ENCODE data around the gene KRTAP10-7. TPM values are rescaled to one million over a fixed set of nuclear protein-coding genes. Genes with fewer than 3 reads are reported as not detected.
"Not testable (repeated sequence)": the region's sequence is repeated elsewhere in the genome, so short reads cannot be mapped to it uniquely, and the experiment has no call there.

KRTAP10-7 gene
- total and polyA plus RNA-seq, 2 of the 13 experiments (the other 11 are each of a cell fraction or from before 2014, with no cell fraction given), result not detected

DNA sequence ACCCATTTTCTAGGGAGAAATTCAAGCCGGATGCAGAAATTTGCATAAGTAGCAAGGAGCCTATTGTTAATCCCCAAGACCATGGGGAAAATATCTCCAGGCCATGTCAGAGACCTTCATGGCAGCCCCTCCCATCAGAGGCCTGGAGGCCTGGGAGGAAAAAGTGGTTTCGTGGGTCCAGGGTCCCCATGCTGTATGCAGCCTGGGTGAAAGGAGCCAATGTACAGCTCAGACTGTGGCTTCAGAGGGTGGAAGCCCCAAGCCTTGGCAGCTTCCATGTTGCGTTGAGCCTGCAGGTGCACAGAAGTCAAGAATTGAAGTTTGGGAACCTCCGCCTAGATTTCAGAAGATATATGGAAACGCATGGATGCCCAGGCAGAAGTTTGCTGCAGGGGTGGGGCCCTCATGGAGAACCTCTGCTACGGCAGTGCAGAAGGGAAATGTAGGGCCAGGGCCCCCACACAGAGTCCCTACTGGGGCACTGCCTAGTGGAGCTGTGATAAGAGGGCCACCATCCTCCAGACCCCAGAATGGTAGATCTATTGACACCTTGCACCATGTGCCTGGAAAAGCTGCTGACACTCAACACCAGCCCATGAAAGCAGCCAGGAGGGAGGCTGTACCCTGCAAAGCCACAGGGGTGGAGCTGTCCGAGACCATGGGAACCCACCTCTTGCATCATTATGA, 9.9 kb downstream of the KRTAP10-7 start:
- FAIRE-seq; H3K4me2 ChIP-seq (ENCODE audit: low read depth, low read length); H3K36me3 ChIP-seq (replicated peaks in 1 of 2; ENCODE audit: control insufficient read depth in 1 of 2, insufficient read depth in 2 of 2, low read length in 2 of 2); DNase-seq (ENCODE audit: low spot score); H3K79me2 ChIP-seq (ENCODE audit: insufficient read depth, low read length); H3K4me1 ChIP-seq (ENCODE audit: insufficient read depth, low read length); intact Hi-C loops (cut with micrococcal nuclease; ENCODE audit: unreplicated experiment); H3K4me3 ChIP-seq (replicated peaks in 1 of 3; ENCODE audit: insufficient read depth in 1 of 3, low read depth in 2 of 3, low read length in 3 of 3); POLR2A ChIA-PET; H3K9ac ChIP-seq (ENCODE audit: insufficient read depth, low read depth, low read length); ATAC-seq; H4K20me1 ChIP-seq (ENCODE audit: insufficient read depth, low read length); in situ Hi-C loops (cut with HindIII; ENCODE audit: extremely low pct_ligation_motif_present, low pct_unique_long_range_greater_than_20kb); BruUV-seq (replicated peaks); CTCF ChIA-PET (ENCODE audit: low intra/inter-chr PET ratio, low total read pairs); H2AFZ ChIP-seq (ENCODE audit: low read length); H3K27ac ChIP-seq (ENCODE audit: extremely low read length, insufficient read depth, low read length): not testable (repeated sequence)
- Histone ChIP-seq H3K27me3 (ENCODE audit: control insufficient read depth in 1 of 2, insufficient read depth in 2 of 2, low read length in 2 of 2) (peaks cover 1 to 13% of the 10 kb centered on the region in 2 experiments; a peak in 3 of 5 replicates), H3K9me3 (ENCODE audit: low read length) (peaks cover 24% of the 10 kb centered on the region; the same call in 1 of the 2 replicates)
- 65% methylated on average over 7 of the region's 7 CpGs for WGBS (ENCODE audit: low lambda C conversion rate)

DNA sequence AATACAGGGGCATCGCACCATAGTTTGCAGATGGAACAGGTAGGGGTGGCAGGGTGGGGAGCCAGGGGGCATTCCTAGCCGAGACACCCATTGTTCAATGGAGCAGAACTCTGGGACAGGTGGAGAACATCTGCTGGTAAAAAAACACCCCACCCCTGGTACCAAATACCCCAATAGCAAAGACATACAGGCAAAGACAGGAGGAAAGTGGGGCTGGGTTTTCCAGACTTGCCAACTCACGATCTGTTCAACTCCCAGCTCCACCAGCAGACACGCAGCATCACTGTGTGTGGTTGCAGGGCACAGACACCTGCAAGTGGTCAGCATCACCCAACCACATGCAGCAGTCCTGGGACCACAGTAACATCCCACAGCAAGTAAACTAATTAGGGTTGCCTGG, 11.2 kb downstream of the KRTAP10-7 start:
- Histone ChIP-seq H2AFZ (ENCODE audit: low read length) (no peak overlapping the region), H3K9me3 (ENCODE audit: low read length) (peaks cover 24% of the 10 kb centered on the region; the same call in 1 of the 2 replicates), H3K4me3 (replicated peaks in 1 of 3; ENCODE audit: insufficient read depth in 1 of 3, low read depth in 2 of 3, low read length in 3 of 3) (no peak overlapping the region), H3K36me3 (replicated peaks in 1 of 2; ENCODE audit: control insufficient read depth in 1 of 2, insufficient read depth in 2 of 2, low read length in 2 of 2) (no peaks in the 10 kb centered on the region), H3K79me2 (ENCODE audit: insufficient read depth, low read length) (no peaks in the 10 kb centered on the region), H3K27me3 (ENCODE audit: control insufficient read depth in 1 of 2, insufficient read depth in 2 of 2, low read length in 2 of 2) (peaks cover 1 to 22% of the 10 kb centered on the region in 2 experiments; a peak in 3 of 5 replicates), H3K4me1 (ENCODE audit: insufficient read depth, low read length) (no peaks in the 10 kb centered on the region), H3K27ac (ENCODE audit: extremely low read length, insufficient read depth, low read length) (no peak overlapping the region), H3K4me2 (ENCODE audit: low read depth, low read length) (no peak overlapping the region), H3K9ac (ENCODE audit: insufficient read depth, low read depth, low read length) (no peak overlapping the region), H4K20me1 (ENCODE audit: insufficient read depth, low read length) (no peaks in the 10 kb centered on the region)
- intact Hi-C loops (cut with micrococcal nuclease; ENCODE audit: unreplicated experiment) (no loop called here), in situ Hi-C loops (cut with HindIII; ENCODE audit: extremely low pct_ligation_motif_present, low pct_unique_long_range_greater_than_20kb) (no loop called here)
- no TSS peak for BruUV-seq (replicated peaks)
- ATAC-seq, result no peak
- POLR2A ChIA-PET, result no interaction called here
- FAIRE-seq, result no peak
- WGBS (ENCODE audit: low lambda C conversion rate), result 16% methylated on average over 4 of the region's 4 CpGs
- CTCF ChIA-PET (ENCODE audit: low intra/inter-chr PET ratio, low total read pairs), result no interaction called here
- no peak for DNase-seq (ENCODE audit: low spot score)
- no peak for TF ChIP-seq NFE2 (CRISPR knock-in tag; IDR thresholded peaks at IDR 0.05)
- TF ChIP-seq FOXP1 (IDR thresholded peaks at IDR 0.05), result no peak
- TF ChIP-seq FOXP1 (CRISPR knock-in tag; IDR thresholded peaks at IDR 0.05), result no peak
- TF ChIP-seq ZSCAN30 (CRISPR knock-in tag; IDR thresholded peaks at IDR 0.05), result no peak
- no peak for TF ChIP-seq MBNL3 (CRISPR knock-in tag; conservative IDR thresholded peaks at IDR 0.05)
- no peak for TF ChIP-seq ZBTB42 (CRISPR knock-in tag; IDR thresholded peaks at IDR 0.05)
- TF ChIP-seq CHD4 (IDR thresholded peaks at IDR 0.05; ENCODE audit: borderline replicate concordance, low read length), result no peak
- TF ChIP-seq, protein P1, sequence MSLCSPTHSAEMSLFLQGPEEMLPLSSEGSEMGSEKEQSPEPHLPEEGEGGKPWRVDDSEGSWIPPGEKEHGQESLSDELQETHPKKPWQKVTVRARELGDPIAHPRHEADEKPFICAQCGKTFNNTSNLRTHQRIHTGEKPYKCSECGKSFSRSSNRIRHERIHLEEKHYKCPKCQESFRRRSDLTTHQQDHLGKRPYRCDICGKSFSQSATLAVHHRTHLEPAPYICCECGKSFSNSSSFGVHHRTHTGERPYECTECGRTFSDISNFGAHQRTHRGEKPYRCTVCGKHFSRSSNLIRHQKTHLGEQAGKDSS (CRISPR knock-in tag; IDR thresholded peaks at IDR 0.05; ENCODE audit: borderline replicate concordance, low read depth), result no peak
- TF ChIP-seq, protein P2, sequence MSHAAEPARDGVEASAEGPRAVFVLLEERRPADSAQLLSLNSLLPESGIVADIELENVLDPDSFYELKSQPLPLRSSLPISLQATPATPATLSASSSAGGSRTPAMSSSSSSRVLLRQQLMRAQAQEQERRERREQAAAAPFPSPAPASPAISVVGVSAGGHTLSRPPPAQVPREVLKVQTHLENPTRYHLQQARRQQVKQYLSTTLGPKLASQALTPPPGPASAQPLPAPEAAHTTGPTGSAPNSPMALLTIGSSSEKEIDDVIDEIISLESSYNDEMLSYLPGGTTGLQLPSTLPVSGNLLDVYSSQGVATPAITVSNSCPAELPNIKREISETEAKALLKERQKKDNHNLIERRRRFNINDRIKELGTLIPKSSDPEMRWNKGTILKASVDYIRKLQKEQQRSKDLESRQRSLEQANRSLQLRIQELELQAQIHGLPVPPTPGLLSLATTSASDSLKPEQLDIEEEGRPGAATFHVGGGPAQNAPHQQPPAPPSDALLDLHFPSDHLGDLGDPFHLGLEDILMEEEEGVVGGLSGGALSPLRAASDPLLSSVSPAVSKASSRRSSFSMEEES (CRISPR knock-in tag; IDR thresholded peaks at IDR 0.05), result no peak
- TF ChIP-seq ELF1 (CRISPR knock-in tag; IDR thresholded peaks at IDR 0.05), result no peak
- no peak for TF ChIP-seq ERF (CRISPR knock-in tag; IDR thresholded peaks at IDR 0.05)
- TF ChIP-seq, protein P3, sequence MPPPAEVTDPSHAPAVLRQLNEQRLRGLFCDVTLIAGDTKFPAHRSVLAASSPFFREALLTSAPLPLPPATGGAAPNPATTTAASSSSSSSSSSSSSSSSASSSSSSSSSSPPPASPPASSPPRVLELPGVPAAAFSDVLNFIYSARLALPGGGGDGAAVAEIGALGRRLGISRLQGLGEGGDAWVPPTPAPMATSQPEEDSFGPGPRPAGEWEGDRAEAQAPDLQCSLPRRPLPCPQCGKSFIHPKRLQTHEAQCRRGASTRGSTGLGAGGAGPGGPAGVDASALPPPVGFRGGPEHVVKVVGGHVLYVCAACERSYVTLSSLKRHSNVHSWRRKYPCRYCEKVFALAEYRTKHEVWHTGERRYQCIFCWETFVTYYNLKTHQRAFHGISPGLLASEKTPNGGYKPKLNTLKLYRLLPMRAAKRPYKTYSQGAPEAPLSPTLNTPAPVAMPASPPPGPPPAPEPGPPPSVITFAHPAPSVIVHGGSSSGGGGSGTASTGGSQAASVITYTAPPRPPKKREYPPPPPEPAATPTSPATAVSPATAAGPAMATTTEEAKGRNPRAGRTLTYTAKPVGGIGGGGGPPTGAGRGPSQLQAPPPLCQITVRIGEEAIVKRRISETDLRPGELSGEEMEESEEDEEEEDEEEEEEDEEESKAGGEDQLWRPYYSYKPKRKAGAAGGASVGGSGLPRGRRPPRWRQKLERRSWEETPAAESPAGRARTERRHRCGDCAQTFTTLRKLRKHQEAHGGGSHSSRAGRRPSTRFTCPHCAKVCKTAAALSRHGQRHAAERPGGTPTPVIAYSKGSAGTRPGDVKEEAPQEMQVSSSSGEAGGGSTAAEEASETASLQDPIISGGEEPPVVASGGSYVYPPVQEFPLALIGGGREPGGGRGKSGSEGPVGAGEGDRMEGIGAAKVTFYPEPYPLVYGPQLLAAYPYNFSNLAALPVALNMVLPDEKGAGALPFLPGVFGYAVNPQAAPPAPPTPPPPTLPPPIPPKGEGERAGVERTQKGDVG (CRISPR knock-in tag; IDR thresholded peaks at IDR 0.05; ENCODE audit: borderline replicate concordance), result no peak

Measured in HepG2 (cell line).